AG09319 (cell line): ENCODE measurements around the gene STPG4.

Experiments used
- DNase-seq: peaks from one replicate; pipeline ENCODE4 v3.0.0-alpha.2; 2010; ENCODE audit warnings: low read depth; ENCODE audit errors: extremely low read depth
- TF ChIP-seq, protein P1 (sequence below): IDR thresholded peaks from 2 replicates; pipeline ENCODE4 v1.5.1; 2011; ENCODE audit warnings: low read depth, mild to moderate bottlenecking, inconsistent platforms, low read length, moderate library complexity

STPG4 gene

DNA sequence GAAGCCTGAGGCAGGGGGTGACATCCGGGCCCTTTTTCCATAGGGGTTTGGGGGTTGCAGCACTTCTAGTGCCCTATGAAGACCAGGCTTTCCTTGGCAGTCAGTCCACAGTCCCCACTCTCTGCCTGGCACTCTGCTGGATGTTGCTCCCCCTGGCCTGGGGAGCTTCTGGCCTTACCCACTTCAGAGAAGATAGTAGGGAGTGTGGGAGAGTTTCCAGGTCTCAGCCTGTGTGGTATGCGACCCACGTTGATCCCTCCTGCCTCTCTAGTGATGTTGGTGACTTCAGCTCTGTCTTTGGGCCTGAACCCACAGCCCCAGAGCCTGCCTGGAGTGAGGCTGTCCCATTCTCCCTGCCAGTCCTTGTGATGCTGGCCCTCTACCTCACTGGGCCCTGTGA lies 105.6 kb downstream of the STPG4 start:
- TF ChIP-seq, protein P1, sequence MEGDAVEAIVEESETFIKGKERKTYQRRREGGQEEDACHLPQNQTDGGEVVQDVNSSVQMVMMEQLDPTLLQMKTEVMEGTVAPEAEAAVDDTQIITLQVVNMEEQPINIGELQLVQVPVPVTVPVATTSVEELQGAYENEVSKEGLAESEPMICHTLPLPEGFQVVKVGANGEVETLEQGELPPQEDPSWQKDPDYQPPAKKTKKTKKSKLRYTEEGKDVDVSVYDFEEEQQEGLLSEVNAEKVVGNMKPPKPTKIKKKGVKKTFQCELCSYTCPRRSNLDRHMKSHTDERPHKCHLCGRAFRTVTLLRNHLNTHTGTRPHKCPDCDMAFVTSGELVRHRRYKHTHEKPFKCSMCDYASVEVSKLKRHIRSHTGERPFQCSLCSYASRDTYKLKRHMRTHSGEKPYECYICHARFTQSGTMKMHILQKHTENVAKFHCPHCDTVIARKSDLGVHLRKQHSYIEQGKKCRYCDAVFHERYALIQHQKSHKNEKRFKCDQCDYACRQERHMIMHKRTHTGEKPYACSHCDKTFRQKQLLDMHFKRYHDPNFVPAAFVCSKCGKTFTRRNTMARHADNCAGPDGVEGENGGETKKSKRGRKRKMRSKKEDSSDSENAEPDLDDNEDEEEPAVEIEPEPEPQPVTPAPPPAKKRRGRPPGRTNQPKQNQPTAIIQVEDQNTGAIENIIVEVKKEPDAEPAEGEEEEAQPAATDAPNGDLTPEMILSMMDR = no peak
- DNase-seq = no peak

DNA sequence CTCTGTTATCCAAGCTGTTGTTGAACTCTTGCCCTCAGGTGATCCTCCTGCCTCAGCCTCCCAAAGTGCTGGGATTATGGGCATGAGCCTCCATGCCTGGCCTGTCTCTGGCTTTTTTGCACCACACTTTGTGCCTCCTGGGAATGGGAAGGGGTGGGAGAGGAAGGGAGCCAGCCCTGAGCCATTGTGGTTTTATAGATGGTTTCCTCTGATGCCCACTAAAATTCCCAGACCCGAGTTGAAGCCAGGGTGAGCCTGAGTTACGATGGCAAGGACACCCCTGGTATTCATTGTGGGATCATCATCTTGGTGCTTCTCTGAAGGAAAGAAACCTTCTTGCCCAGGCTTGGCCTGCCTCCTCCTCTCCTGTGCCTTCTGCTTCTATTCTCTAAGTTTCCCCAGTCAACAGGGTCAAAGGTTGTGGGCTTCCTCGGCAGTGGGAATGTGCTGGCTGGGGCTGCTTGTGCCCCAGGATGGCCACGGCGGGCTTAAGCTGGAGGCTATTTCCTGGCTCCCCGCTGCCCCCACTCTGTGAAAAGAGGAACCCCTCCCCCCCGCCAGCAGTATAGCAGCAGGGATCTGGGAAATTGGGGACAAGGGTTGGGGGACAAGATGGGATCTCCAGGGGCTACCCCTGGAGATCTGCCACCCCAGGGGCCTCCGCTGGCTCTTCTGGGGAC lies 106.2 kb downstream of the STPG4 start:
- TF ChIP-seq, protein P1 = no peak
- no peak for DNase-seq

DNA sequence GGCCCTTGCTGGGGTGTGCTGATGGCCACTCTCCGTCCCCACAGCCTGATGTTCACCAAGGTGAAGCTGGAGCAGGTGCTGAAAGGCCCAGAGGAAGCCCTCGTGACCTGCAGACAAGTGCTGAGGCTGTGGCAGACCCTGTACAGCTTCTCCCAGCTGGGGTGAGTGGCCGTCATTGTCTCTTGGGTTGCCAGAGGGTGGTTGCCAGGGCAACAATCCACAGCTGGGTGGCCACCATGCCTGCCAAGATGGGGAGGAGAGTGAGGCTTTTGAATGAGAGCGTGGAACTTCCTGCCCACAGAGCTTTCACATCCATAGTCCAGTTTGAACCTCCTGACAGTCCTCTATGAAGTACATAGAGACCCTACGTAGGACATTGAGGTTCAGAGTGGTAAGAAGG lies 108.8 kb downstream of the STPG4 start:
- no peak for DNase-seq
- TF ChIP-seq, protein P1 = no peak

DNA sequence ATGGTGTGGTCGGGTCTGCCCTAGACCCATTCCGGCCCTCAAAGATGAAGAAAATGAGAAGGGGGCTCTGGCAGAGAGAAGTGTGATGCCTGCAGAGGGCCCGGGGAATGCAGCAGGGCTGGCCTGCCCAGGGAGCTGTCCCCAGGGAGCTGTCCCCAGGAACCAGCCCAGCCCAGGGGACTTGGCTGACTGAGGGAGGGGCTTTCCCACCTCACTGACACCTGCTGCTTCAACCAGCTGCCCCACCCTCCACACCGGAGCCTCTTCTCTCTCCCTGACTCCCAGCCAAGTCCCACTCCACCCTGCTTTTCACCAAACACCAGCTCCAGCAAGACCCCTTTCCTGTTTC lies 111.2 kb downstream of the STPG4 start:
- no peak for DNase-seq
- TF ChIP-seq, protein P1 = no peak

DNA sequence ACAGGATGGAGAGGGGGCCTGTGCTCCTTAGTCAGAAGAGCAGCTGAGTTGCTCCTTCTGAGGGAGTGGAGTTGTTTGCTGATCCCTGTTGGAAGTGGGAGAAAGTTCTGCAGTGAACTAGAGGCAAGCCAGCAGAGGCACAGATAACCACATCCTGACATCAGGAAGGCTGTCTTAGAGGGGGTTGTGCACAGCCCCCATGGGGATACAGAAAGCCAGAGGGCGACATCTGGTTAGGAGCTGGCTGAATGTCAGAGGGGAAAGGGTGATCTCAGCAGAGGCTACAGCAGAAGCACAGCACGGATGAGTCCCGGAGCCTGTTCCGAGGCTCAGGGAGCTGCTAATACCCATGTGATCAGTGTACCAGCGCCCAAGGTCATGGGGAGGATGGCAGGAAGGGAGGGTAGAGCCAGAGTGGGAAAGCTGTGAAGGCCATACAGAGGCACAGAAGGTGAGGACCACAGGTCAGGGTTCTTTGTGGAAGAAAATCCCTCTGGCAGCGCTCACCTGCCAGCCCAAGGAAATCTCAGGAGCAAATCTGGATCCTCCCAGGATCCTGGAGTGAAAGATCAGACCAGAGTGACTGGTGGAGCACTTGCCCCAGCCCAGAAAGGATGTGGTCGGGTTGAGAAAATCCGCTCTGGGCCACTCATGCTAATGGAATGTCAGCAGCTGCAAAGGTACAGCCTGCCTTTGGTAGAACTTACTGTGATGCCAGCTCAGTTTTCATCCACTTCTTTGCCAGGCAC lies 111.8 kb downstream of the STPG4 start:
- peak; percentile 63 for DNase-seq
- TF ChIP-seq, protein P1 = peak; percentile 7; the same call in 1 of the 2 replicates

DNA sequence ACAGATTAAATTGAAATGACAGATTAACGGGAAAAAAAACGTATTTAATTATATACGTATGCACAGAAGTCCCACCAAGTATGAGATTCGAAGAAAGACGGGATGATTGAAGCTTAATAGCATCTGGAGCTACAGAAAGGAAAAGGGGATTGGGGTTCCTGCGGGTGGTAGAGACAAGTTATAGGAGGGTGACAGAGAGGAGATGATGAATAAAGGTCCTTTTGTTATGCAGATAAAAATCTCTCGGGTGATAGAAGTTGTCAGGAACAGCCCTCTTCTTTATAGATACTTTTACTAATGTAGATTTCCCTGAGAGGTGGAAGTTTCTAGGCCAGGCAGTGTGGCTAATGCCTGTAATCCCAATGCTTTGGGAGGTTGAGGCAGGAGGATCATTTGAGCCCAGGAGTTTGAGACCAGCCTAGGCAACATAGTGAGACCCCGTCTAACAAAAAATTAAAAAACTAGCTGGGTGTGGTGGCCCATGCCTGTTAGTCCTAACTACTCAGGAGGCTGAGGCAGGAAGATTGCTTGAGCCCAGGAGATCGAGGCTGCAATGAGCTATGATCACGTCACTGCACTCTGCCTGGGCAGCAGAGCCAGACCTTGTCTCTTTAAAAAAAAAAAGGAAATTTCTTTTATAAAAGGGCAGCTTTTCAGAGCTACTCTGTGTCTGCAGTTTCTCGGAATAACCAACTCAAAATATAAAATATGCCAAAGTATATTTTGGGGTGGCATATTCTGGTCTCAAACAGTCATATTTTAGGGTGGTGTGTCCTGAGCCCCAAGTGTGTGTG lies 113.0 kb downstream of the STPG4 start:
- DNase-seq = no peak
- TF ChIP-seq, protein P1 = no peak

DNA sequence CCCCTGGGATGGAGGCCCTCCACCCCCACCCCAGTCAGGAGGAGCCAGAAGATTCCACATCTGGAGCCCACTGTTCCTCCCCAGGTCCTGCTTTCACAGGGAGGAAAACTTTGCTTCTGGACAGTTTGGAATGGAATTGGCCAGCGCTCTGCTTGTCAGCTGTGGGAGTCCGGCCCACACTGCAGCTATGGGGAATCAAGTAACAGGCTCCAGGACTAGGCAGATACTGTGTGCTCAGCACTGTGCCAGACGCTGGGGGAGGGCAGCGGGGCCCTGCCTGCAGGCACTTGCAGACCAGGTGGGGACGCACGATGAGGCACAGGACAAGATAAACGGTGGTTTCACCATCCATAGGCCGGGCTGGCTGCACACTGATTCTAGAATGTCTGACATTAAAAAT lies 114.0 kb downstream of the STPG4 start:
- no peak for DNase-seq
- TF ChIP-seq, protein P1 = no peak
